GM18508 (cell line): Measurements from ENCODE around the gene SH2D3C.

Source experiments
- ATAC-seq: cut with Tn5 transposase; IDR thresholded peaks from one replicate; pipeline ENCODE4 v1.9.1; 2021; ENCODE audit warnings: moderate number of reproducible peaks; ENCODE audit not compliant: insufficient read depth, unreplicated experiment

Gene SH2D3C

GRCh38 chr9:127749090-127749787 is 29.2 kb downstream of the SH2D3C start:
- ATAC-seq: no peak

- ATAC-seq: no peak
These were observed 31.4 kb downstream of the SH2D3C start for GRCh38 chr9:127746959-127747569.

GRCh38 chr9:127744398-127745110 is 33.9 kb downstream of the SH2D3C start:
- ATAC-seq: no peak

GRCh38 chr9:127742435-127743088 is 35.9 kb downstream of the SH2D3C start:
- no peak for ATAC-seq

GRCh38 chr9:127741831-127742434 is 36.5 kb downstream of the SH2D3C start:
- no peak for ATAC-seq

- ATAC-seq: no peak
These were observed 38.7 kb downstream of the SH2D3C start for GRCh38 chr9:127739614-127740330.

- no peak for ATAC-seq
These were observed 39.8 kb downstream of the SH2D3C start for GRCh38 chr9:127738666-127739065.

- no peak for ATAC-seq
These were observed 42.8 kb downstream of the SH2D3C start for GRCh38 chr9:127735530-127736185.

GRCh38 chr9:127734747-127735529 is 43.5 kb downstream of the SH2D3C start, which contains the start of gene TOR2A:
Gene TOR2A (minus strand): TSS chr9:127735294. CDS start chr9:127735270, 24 bp downstream.
- peak; percentile 56 for ATAC-seq

GRCh38 chr9:127734247-127734746 is 44.2 kb downstream of the SH2D3C start:
- no peak for ATAC-seq

- ATAC-seq: no peak
These were observed 44.9 kb downstream of the SH2D3C start for GRCh38 chr9:127733614-127734013.

GRCh38 chr9:127732444-127732843 is 46.0 kb downstream of the SH2D3C start:
- no peak for ATAC-seq

GRCh38 chr9:127731938-127732337 is 46.5 kb downstream of the SH2D3C start:
- no peak for ATAC-seq

- no peak for ATAC-seq
These were observed 47.6 kb downstream of the SH2D3C start for GRCh38 chr9:127730799-127731410.

- no peak for ATAC-seq
These were observed 48.2 kb downstream of the SH2D3C start for GRCh38 chr9:127730262-127730661.

GRCh38 chr9:127729522-127730256 is 48.8 kb downstream of the SH2D3C start:
- ATAC-seq: no peak

GRCh38 chr9:127728808-127729207 is 49.7 kb downstream of the SH2D3C start:
- ATAC-seq: no peak
